ENCODE results near the gene FAM13A. TPM values are rescaled to one million over a fixed set of nuclear protein-coding genes. Genes with fewer than 3 reads are reported as not detected.
"Not testable (repeated sequence)": the region's sequence is repeated elsewhere in the genome, so short reads cannot be mapped to it uniquely, and the experiment has no call there.

FAM13A gene
- polyA plus RNA-seq, 1 donor from 2014 or later, result 4.0 TPM

DNA sequence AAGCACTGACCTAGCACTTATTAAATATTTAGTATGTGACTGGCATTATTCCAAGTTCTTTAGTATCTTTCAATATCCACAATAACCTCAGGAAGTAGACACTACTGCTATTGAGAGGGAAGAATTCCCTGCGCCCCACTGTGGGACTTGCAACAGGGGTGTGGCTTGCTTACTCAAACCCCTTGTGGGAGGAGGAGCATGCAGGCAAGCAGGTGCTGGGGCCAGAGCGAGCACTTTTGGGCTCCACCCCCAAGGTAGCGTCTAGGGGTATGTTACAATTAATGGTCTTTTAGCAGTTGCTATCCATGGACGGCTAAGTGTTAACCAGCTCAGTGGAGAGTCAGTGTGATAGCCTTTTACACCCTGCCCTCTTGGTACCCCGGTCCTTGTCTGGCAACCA, 50.7 kb downstream of the FAM13A start:
- TF ChIP-seq RAD21 (conservative IDR thresholded peaks at IDR 0.05), result no peak
- TF ChIP-seq TAF1 (IDR thresholded peaks at IDR 0.05; ENCODE audit: low read depth), result no peak
- TF ChIP-seq POLR2AphosphoS5 (IDR thresholded peaks at IDR 0.05), result no peak
- no peak for TF ChIP-seq SMC3 (conservative IDR thresholded peaks at IDR 0.05; ENCODE audit: poor library complexity)
- Histone ChIP-seq H3K4me3 (ENCODE audit: low read length) (no peak overlapping the region), H3K9me3 (ENCODE audit: low read length) (no peaks in the 10 kb centered on the region), H3K27me3 (ENCODE audit: insufficient read depth, low read depth, low read length) (no peaks in the 10 kb centered on the region), H2AFZ (ENCODE audit: low read depth, low read length) (no peak overlapping the region), H3K4me2 (ENCODE audit: low read length) (no peak overlapping the region), H3K36me3 (ENCODE audit: insufficient read depth, low read length) (no peaks in the 10 kb centered on the region), H3F3A (ENCODE audit: insufficient read depth, low read length, poor library complexity, severe bottlenecking) (no peaks in the 10 kb centered on the region), H3K27ac (ENCODE audit: low read length) (no peak overlapping the region), H3K79me2 (replicated peaks; ENCODE audit: insufficient read depth, low read length) (no peaks in the 10 kb centered on the region), H3K9me2 (ENCODE audit: insufficient read depth, low read length) (no peaks in the 10 kb centered on the region), H3K9ac (ENCODE audit: low read length) (no peak overlapping the region), H4K20me1 (ENCODE audit: insufficient read depth) (no peaks in the 10 kb centered on the region)

- H3K36me3 ChIP-seq (ENCODE audit: insufficient read depth, low read length); H3K27me3 ChIP-seq (ENCODE audit: insufficient read depth, low read depth, low read length); H3K9me2 ChIP-seq (ENCODE audit: insufficient read depth, low read length); H3K4me2 ChIP-seq (ENCODE audit: low read length); H3K4me3 ChIP-seq (ENCODE audit: low read length); H3K79me2 ChIP-seq (replicated peaks; ENCODE audit: insufficient read depth, low read length); H3K9me3 ChIP-seq (ENCODE audit: low read length); H3K27ac ChIP-seq (ENCODE audit: low read length); H4K20me1 ChIP-seq (ENCODE audit: insufficient read depth); H3K9ac ChIP-seq (ENCODE audit: low read length); H3F3A ChIP-seq (ENCODE audit: insufficient read depth, low read length, poor library complexity, severe bottlenecking); H2AFZ ChIP-seq (ENCODE audit: low read depth, low read length): not testable (repeated sequence)
Observed at GRCh38 chr4:89005066-89005465, 51.9 kb downstream of the FAM13A start.

- Histone ChIP-seq H3K9me2 (ENCODE audit: insufficient read depth, low read length) (no peaks in the 10 kb centered on the region), H4K20me1 (ENCODE audit: insufficient read depth) (no peaks in the 10 kb centered on the region), H3K4me2 (ENCODE audit: low read length) (no peak overlapping the region), H3K9ac (ENCODE audit: low read length) (no peak overlapping the region), H3K27me3 (ENCODE audit: insufficient read depth, low read depth, low read length) (no peaks in the 10 kb centered on the region), H3K27ac (ENCODE audit: low read length) (no peak overlapping the region), H3K4me3 (ENCODE audit: low read length) (no peak overlapping the region), H3K9me3 (ENCODE audit: low read length) (no peaks in the 10 kb centered on the region), H3F3A (ENCODE audit: insufficient read depth, low read length, poor library complexity, severe bottlenecking) (no peaks in the 10 kb centered on the region), H3K36me3 (ENCODE audit: insufficient read depth, low read length) (no peaks in the 10 kb centered on the region), H3K79me2 (replicated peaks; ENCODE audit: insufficient read depth, low read length) (no peaks in the 10 kb centered on the region), H2AFZ (ENCODE audit: low read depth, low read length) (no peak overlapping the region)
- TF ChIP-seq EP300 (conservative IDR thresholded peaks at IDR 0.05; ENCODE audit: poor library complexity, severe bottlenecking), result no peak
- no peak for TF ChIP-seq MXI1 (conservative IDR thresholded peaks at IDR 0.05; ENCODE audit: poor library complexity, severe bottlenecking)
- no peak for TF ChIP-seq SMC3 (conservative IDR thresholded peaks at IDR 0.05; ENCODE audit: poor library complexity)
- no peak for TF ChIP-seq REST (IDR thresholded peaks at IDR 0.05; ENCODE audit: borderline replicate concordance)
- TF ChIP-seq CTCF (IDR thresholded peaks at IDR 0.05; ENCODE audit: poor library complexity, severe bottlenecking), result no peak
- TF ChIP-seq POLR2AphosphoS5 (IDR thresholded peaks at IDR 0.05), result no peak
- TF ChIP-seq RAD21 (conservative IDR thresholded peaks at IDR 0.05), result no peak
- no peak for TF ChIP-seq EZH2 (IDR thresholded peaks at IDR 0.05; ENCODE audit: borderline replicate concordance, insufficient read depth, low read length, poor library complexity, severe bottlenecking)
- no peak for TF ChIP-seq TAF1 (IDR thresholded peaks at IDR 0.05; ENCODE audit: low read depth)
Observed at GRCh38 chr4:89001647-89002445, 55.1 kb downstream of the FAM13A start.
